Cardiac fibroblast (primary cell): ENCODE results near the gene TUBB1.

ENCODE experiments used
- DNase-seq, 2 donors: peaks; one replicate each; pipeline versions ENCODE4 v3.0.0 to v3.0.0-alpha.2; 2010; ENCODE audit warnings: low read depth in 2 of 2
- H3K4me3 ChIP-seq, 2 donors: replicated peaks in 1 of 2; 1 replicate in 1 of 2; 2 replicates in 1 of 2; pipeline ENCODE4 v1.5.1; 2011; ENCODE audit warnings: low read depth in 2 of 2, low read length in 2 of 2, mild to moderate bottlenecking in 2 of 2, moderate library complexity in 1 of 2
- CTCF ChIP-seq: IDR thresholded peaks from one replicate; pipeline ENCODE4 v1.5.1; 2011; ENCODE audit warnings: low read depth, mild to moderate bottlenecking, low read length, inconsistent platforms

Gene TUBB1

GRCh38 chr20:59047938-59048680, 28.9 kb downstream of the TUBB1 start:
- H3K4me3 ChIP-seq = no peak overlapping the region
- no peak for TF ChIP-seq CTCF
- DNase-seq = peak; percentile 45 to 51

GRCh38 chr20:59048681-59049030, 29.4 kb downstream of the TUBB1 start:
- H3K4me3 ChIP-seq = no peak overlapping the region
- no peak for DNase-seq
- no peak for TF ChIP-seq CTCF

GRCh38 chr20:59050437-59050836, 31.2 kb downstream of the TUBB1 start:
- DNase-seq = no peak
- no peak for TF ChIP-seq CTCF
- no peak overlapping the region for H3K4me3 ChIP-seq

GRCh38 chr20:59051666-59052185, 32.5 kb downstream of the TUBB1 start:
- TF ChIP-seq CTCF = no peak
- H3K4me3 ChIP-seq = no peak overlapping the region

GRCh38 chr20:59055302-59055701, 36.1 kb downstream of the TUBB1 start:
- peak; percentile 37 for TF ChIP-seq CTCF
- DNase-seq = peak; percentile 45 to 61
- no peak overlapping the region for H3K4me3 ChIP-seq

More at GRCh38 chr20:59051666-59052185, 32.5 kb downstream of the TUBB1 start:
- DNase-seq = no peak

- no peak overlapping the region for H3K4me3 ChIP-seq
- no peak for TF ChIP-seq CTCF
- no peak for DNase-seq
These were observed 42.9 kb downstream of the TUBB1 start for GRCh38 chr20:59062081-59062480.
